Sigmoid colon (tissue), 7 donors: ENCODE data around the gene TMEM255B. TPM values are rescaled to one million over a fixed set of nuclear protein-coding genes. Genes with fewer than 3 reads are reported as not detected.
"Not testable (repeated sequence)": the region's sequence is repeated elsewhere in the genome, so short reads cannot be mapped to it uniquely, and the experiment has no call there.

Experiments
- DNase-seq: peaks from one replicate; pipeline ENCODE4 v3.0.0-alpha.2; 2019
- H3K27ac ChIP-seq, 4 donors: fragments of 200-600 bp; sonication (generic); one replicate each; pipeline ENCODE4 v1.5.1; 2016 to 2019; ENCODE audit warnings: mild to moderate bottlenecking in 1 of 4
- H3K27me3 ChIP-seq, 3 donors: fragments of 200-600 bp; sonication (generic); one replicate each; pipeline ENCODE4 v1.5.1; 2019; ENCODE audit warnings: mild to moderate bottlenecking in 1 of 3
- H3K36me3 ChIP-seq, 4 donors: fragments of 200-600 bp; sonication (generic); one replicate each; pipeline ENCODE4 v1.5.1; 2016 to 2019
- H3K4me1 ChIP-seq, 4 donors: fragments of 200-600 bp; sonication (generic); one replicate each; pipeline ENCODE4 v1.5.1; 2017 to 2019
- H3K4me3 ChIP-seq, 4 donors: fragments of 200-600 bp; sonication (generic); one replicate each; pipeline ENCODE4 v1.5.1; 2017 to 2019; ENCODE audit warnings: mild to moderate bottlenecking in 2 of 4, moderate library complexity in 1 of 4
- H3K9me3 ChIP-seq, 4 donors: fragments of 200-600 bp in 3 of 4; sonication (generic) in 3 of 4; one replicate each; pipeline versions ENCODE4 v1.5.1 to v1.6.1; 2013 to 2019
- CTCF ChIP-seq, 4 experiments: fragments of 450-650 bp in 3 of 4; fragments of 200-600 bp in 1 of 4; IDR thresholded peaks; one replicate each; pipeline ENCODE4 v1.5.1; 2016 to 2019; ENCODE audit warnings: antibody characterized with exemption in 4 of 4, mild to moderate bottlenecking in 3 of 4, moderate library complexity in 2 of 4
- EP300 ChIP-seq, 4 donors: sonication (generic); formaldehyde crosslinking; IDR thresholded peaks; one replicate each; pipeline ENCODE4 v1.6.1; 2017; ENCODE audit warnings: antibody characterized with exemption in 4 of 4
- POLR2A ChIP-seq, 2 donors: fragments of 450-650 bp; IDR thresholded peaks; one replicate each; pipeline ENCODE4 v1.6.1; 2016; ENCODE audit warnings: antibody characterized with exemption in 2 of 2, mild to moderate bottlenecking in 2 of 2, moderate library complexity in 2 of 2
- POLR2AphosphoS5 ChIP-seq, 4 donors: sonication (generic); formaldehyde crosslinking; IDR thresholded peaks; one replicate each; pipeline ENCODE4 v1.6.1; 2017; ENCODE audit warnings: antibody characterized with exemption in 4 of 4
- WGBS, 2 donors: extraction: QIAGEN DNeasy Blood & Tissue Kit; methylation state at CpG; one replicate each; pipeline ENCODE4 v1.1.7; 2013; 5-methylcytosine and 5-hydroxymethylcytosine counted together
- intact Hi-C: fragments of 100-400 bp; cut with DNase I; formaldehyde crosslinking; loops from one replicate; pipeline ENCODE4 v1.15.1; 2023
- polyA plus RNA-seq, 3 donors: library from polyadenylated mRNA; stranded (reverse); fragments of 200-250 nt; gene quantifications; one replicate each; pipeline ENCODE4 v1.2.3, GENCODE V29; 2013
- total RNA-seq, 4 donors: library from RNA; depleted of rRNA; stranded (reverse); fragments of >200 nt; gene quantifications; one replicate each; pipeline ENCODE4 v1.1.0, GENCODE V29; 2016
- donor health status: healthy with polysubstance abuse.
- donor health status: Bipolar disorder and iron deficiency.
- donor health status: healthy.

Gene TMEM255B
- total and polyA plus RNA-seq, 7 donors: 0.60 to 11.1 (median 4.3) TPM

GRCh38 chr13:113743366-113744195, 15.4 kb upstream of the TMEM255B start:
- intact Hi-C loops: no loop called here
- H3K9me3 ChIP-seq: no peaks in the 10 kb centered on the region
- H3K36me3 ChIP-seq: no peaks in the 10 kb centered on the region
- H3K27me3 ChIP-seq: peaks cover 0 to 30% (median 4%) of the 10 kb centered on the region in 3 donors
- TF ChIP-seq POLR2A (IDR thresholded peaks at IDR 0.05) (no peak), CTCF (IDR thresholded peaks at IDR 0.05) (no peak), EP300 (IDR thresholded peaks at IDR 0.05) (no peak), POLR2AphosphoS5 (IDR thresholded peaks at IDR 0.05) (no peak)
- 79 to 87% methylated on average over 24 of the region's 24 CpGs for WGBS, 2 donors
- no peak overlapping the region for H3K4me3 ChIP-seq
- peaks cover 0 to 4% (median 0%) of the 10 kb centered on the region in 4 donors for H3K4me1 ChIP-seq
- H3K27ac ChIP-seq: no peak overlapping the region
- DNase-seq: no peak

- H3K27ac ChIP-seq: no peak overlapping the region
- 41 to 76% methylated on average over 21 of the region's 21 CpGs for WGBS, 2 donors
- peaks cover 0 to 30% (median 4%) of the 10 kb centered on the region in 3 donors for H3K27me3 ChIP-seq
- no peaks in the 10 kb centered on the region for H3K36me3 ChIP-seq
- H3K9me3 ChIP-seq: no peaks in the 10 kb centered on the region
- DNase-seq: no peak
- peaks cover 0 to 4% (median 0%) of the 10 kb centered on the region in 4 donors for H3K4me1 ChIP-seq
- no peak overlapping the region for H3K4me3 ChIP-seq
- TF ChIP-seq POLR2AphosphoS5 (IDR thresholded peaks at IDR 0.05): no peak
- no peak for TF ChIP-seq EP300 (IDR thresholded peaks at IDR 0.05)
- no peak for TF ChIP-seq CTCF (IDR thresholded peaks at IDR 0.05)
- no peak for TF ChIP-seq POLR2A (IDR thresholded peaks at IDR 0.05)
- intact Hi-C loops: no loop called here
These were observed 14.6 kb upstream of the TMEM255B start for GRCh38 chr13:113744197-113745000.

GRCh38 chr13:113745059-113745458, 14.0 kb upstream of the TMEM255B start:
- H3K4me1 ChIP-seq: peaks cover 0 to 4% (median 0%) of the 10 kb centered on the region in 4 donors
- TF ChIP-seq POLR2AphosphoS5 (IDR thresholded peaks at IDR 0.05) (no peak), EP300 (IDR thresholded peaks at IDR 0.05) (no peak), POLR2A (IDR thresholded peaks at IDR 0.05) (no peak), CTCF (IDR thresholded peaks at IDR 0.05) (no peak)
- no peaks in the 10 kb centered on the region for H3K36me3 ChIP-seq
- intact Hi-C loops: no loop called here
- no peak for DNase-seq
- no peak overlapping the region for H3K4me3 ChIP-seq
- H3K27me3 ChIP-seq: peaks cover 0 to 24% (median 3%) of the 10 kb centered on the region in 3 donors
- H3K9me3 ChIP-seq: no peaks in the 10 kb centered on the region
- 89 to 94% methylated on average over 9 of the region's 9 CpGs for WGBS, 2 donors
- no peak overlapping the region for H3K27ac ChIP-seq

GRCh38 chr13:113745500-113746142, 13.4 kb upstream of the TMEM255B start:
- intact Hi-C loops, H3K27ac ChIP-seq, H3K9me3 ChIP-seq, H3K4me3 ChIP-seq, DNase-seq, H3K4me1 ChIP-seq, H3K36me3 ChIP-seq: not testable (repeated sequence)
- peaks cover 0 to 18% (median 0%) of the 10 kb centered on the region in 3 donors for H3K27me3 ChIP-seq
- WGBS, 2 donors: 84 to 91% methylated on average over 24 of the region's 24 CpGs

- intact Hi-C loops: no loop called here
- Histone ChIP-seq H3K4me3 (no peak overlapping the region), H3K9me3 (no peaks in the 10 kb centered on the region), H3K36me3 (no peaks in the 10 kb centered on the region), H3K27me3 (peaks cover 0 to 15% (median 0%) of the 10 kb centered on the region in 3 donors), H3K27ac (no peak overlapping the region), H3K4me1 (peaks cover 0 to 4% (median 0%) of the 10 kb centered on the region in 4 donors)
- no peak for TF ChIP-seq CTCF (IDR thresholded peaks at IDR 0.05)
- no peak for TF ChIP-seq POLR2AphosphoS5 (IDR thresholded peaks at IDR 0.05)
- no peak for TF ChIP-seq EP300 (IDR thresholded peaks at IDR 0.05)
- TF ChIP-seq POLR2A (IDR thresholded peaks at IDR 0.05): no peak
- no peak for DNase-seq
- WGBS, 2 donors: 12 to 67% methylated on average over 5 of the region's 5 CpGs
These were observed 12.9 kb upstream of the TMEM255B start for GRCh38 chr13:113746143-113746525.
